Measurements from ENCODE around the gene LMLN. TPM values are rescaled to one million over a fixed set of nuclear protein-coding genes. Genes with fewer than 3 reads are reported as not detected.

Gene LMLN
- total RNA-seq: 3.9 and 5.5 TPM in 2 replicates

DNA sequence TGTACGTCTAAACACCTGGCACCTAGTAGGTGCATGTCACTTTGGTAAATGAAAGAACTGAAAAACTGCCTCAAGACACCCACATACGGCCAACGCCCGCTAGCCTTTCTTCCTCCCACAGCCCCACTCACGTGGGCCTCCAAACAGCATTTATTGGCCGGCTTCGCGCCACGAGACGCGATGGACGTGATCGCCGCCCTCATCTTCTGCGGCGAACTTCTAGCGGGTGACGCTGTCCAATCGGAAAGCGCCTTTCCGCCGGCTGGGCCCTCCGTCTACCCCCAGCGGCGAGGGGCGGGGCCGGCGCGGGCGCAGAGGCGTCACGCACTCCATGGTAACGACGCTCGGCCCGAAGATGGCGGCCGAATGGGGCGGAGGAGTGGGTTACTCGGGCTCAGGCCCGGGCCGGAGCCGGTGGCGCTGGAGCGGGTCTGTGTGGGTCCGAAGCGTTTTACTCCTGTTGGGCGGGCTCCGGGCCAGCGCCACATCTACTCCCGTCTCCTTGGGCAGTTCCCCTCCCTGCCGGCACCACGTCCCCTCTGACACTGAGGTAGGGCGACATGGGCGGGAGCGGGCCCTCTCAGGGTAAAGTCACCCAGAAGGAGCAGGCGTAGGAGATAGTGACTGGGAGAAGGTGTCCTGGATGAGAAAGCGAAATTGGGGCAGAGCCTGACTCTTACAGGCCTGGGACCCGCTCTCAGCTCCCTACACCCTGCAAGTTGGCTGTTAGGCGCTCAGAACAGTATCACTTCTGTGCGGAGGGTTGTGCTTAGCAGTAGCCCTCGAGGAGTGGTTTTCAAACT, at the start of gene LMLN:
TSS of gene LMLN (plus strand) at position 327 of the 803 bp plus-strand sequence. CDS start at position 356, 29 bp downstream.

DNA sequence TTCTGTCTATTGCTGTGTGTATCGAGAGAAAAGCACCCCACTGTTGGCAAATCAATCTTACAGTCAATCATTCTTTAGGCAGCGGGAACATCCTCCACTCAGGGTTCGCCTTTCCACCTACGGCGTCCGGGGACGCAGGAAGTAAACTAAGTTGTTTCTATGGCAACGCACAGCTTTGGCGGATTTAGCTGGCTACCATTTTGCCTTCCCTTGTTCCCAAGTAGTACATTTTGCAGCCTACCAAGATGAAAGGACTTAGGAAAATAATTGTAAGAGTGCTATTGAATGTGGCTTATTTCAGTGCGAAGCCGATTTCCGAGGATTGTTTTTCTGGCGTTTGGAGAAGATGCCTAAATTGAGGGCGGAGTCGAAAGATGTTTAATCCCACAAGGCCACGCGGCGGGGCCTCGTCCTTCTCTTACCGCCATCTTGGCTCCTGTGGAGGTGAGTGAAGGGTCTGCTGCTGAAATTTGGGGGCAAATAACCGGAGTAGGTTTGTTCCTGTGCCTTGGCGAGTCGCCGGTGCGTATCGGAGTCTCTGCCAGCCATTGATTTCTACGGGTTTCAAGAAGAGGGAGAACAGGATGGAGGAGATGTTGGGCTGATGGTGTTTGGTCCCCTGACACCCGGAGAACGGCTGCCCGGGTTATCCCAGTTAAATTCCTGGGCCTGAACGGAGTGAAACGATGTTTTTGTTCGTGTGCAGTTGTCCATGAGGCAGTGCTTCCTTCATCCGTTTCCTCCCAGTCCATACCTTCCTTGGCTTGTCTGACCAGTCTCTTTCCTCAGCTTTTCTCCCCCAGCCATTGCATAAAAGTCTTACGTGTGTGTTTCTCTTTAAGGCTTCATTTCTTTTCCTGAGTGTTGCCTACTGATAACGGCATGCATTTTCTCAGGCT, 10.0 kb upstream of the LMLN start, which contains the start of gene RPL35A:
TSS of gene RPL35A (plus strand) at position 413 of the 899 bp plus-strand sequence. CDS start 778 bp downstream, outside the sequence.

Other genes with a start within 250 kb of the LMLN start
- gene RUBCN, start 223.3 kb upstream of the LMLN start, total RNA-seq: 4.9 and 11.1 TPM in 2 replicates
- gene FYTTD1, start 210.3 kb upstream of the LMLN start, total RNA-seq: 38.0 and 47.3 TPM in 2 replicates
- 29.5 and 37.7 TPM in 2 replicates for gene LRCH3, start 169.0 kb upstream of the LMLN start, total RNA-seq
- 750 and 761 TPM in 2 replicates for gene RPL35A, start 10.0 kb upstream of the LMLN start, total RNA-seq

Data from epithelial cell of umbilical artery (primary cell).